ENCODE results near the gene RPS23.

DNA sequence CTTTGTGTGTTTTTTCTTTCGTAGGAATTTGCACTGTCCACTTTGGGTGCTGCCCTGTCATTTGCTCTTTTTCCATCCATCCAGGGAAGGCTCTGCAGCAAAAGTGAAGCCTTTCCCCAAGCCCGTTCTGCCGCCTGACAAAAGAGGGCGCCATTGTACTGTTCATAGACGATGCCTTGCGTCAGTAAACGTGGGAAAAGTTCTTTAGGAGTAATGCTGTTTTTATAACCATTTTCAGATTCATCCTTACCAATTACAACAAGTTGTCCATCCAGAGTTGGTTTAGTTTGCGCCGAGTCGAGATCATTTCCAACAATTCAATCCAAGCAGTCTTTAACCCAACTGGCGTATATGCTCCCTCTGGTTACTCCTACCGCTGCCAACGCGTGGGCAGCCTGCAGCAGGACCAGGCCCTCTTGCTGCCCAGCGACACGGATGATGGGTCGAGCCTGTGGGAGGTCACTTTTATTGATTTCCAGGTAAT is 34.3 kb upstream of the RPS23 start:
- TF ChIP-seq, protein P1, sequence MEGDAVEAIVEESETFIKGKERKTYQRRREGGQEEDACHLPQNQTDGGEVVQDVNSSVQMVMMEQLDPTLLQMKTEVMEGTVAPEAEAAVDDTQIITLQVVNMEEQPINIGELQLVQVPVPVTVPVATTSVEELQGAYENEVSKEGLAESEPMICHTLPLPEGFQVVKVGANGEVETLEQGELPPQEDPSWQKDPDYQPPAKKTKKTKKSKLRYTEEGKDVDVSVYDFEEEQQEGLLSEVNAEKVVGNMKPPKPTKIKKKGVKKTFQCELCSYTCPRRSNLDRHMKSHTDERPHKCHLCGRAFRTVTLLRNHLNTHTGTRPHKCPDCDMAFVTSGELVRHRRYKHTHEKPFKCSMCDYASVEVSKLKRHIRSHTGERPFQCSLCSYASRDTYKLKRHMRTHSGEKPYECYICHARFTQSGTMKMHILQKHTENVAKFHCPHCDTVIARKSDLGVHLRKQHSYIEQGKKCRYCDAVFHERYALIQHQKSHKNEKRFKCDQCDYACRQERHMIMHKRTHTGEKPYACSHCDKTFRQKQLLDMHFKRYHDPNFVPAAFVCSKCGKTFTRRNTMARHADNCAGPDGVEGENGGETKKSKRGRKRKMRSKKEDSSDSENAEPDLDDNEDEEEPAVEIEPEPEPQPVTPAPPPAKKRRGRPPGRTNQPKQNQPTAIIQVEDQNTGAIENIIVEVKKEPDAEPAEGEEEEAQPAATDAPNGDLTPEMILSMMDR (conservative IDR thresholded peaks at IDR 0.05) = peak; percentile 94
- TF ChIP-seq ZFX (IDR thresholded peaks at IDR 0.05) = no peak

Measured in C4-2B (cell line).